ENCODE data around the gene CYB5R4. TPM values are rescaled to one million over a fixed set of nuclear protein-coding genes. Genes with fewer than 3 reads are reported as not detected.
"Not testable (repeated sequence)": the region's sequence is repeated elsewhere in the genome, so short reads cannot be mapped to it uniquely, and the experiment has no call there.

Gene CYB5R4
- total and polyA plus RNA-seq, 10 of the 15 experiments (the other 5 are each of a cell fraction or from before 2014, with no cell fraction given), result 13.4 to 61.1 (median 27.5) TPM

GRCh38 chr6:83893024-83893423 lies 33.5 kb downstream of the CYB5R4 start:
- ChIA-PET SMC1A (ENCODE audit: uncharacterized antibody, unreplicated experiment) (interaction anchor here (0.7 kb wide), 1 partner anchor 9 kb away, joined by 3 read pairs; no protein-coding TSS in a partner anchor), CTCF (no interaction called here), POLR2A (no interaction called here), RAD21 (ENCODE audit: unreplicated experiment) (no interaction called here)
- TF ChIP-seq PBX3 (IDR thresholded peaks at IDR 0.05; ENCODE audit: insufficient replicate concordance, low read depth, low read length) (no peak), CBFB (IDR thresholded peaks at IDR 0.05; ENCODE audit: low read depth) (no peak), GABPA (IDR thresholded peaks at IDR 0.05; ENCODE audit: low read depth) (no peak), FOXK2 (IDR thresholded peaks at IDR 0.05) (no peak), ZNF592 (IDR thresholded peaks at IDR 0.05) (no peak), PKNOX1 (IDR thresholded peaks at IDR 0.05) (no peak), DPF2 (IDR thresholded peaks at IDR 0.05) (no peak), IRF4 (IDR thresholded peaks at IDR 0.05; ENCODE audit: low read depth, low read length) (no peak), SIN3A (IDR thresholded peaks at IDR 0.05; ENCODE audit: low read depth, low read length) (no peak)
- Histone ChIP-seq H3K4me1 (ENCODE audit: control insufficient read depth, insufficient read depth, low read length) (no peaks in the 10 kb centered on the region), H2AFZ (ENCODE audit: control insufficient read depth, low read depth, low read length) (no peak overlapping the region), H3K4me2 (ENCODE audit: control insufficient read depth, insufficient read depth) (no peak overlapping the region), H3K9me3 (replicated peaks; ENCODE audit: control insufficient read depth, insufficient read depth, low read length) (peaks cover 2% of the 10 kb centered on the region; the same call in 1 of the 3 replicates), H4K20me1 (ENCODE audit: control insufficient read depth, insufficient read depth) (no peaks in the 10 kb centered on the region), H3K27ac (ENCODE audit: control insufficient read depth, insufficient read depth) (no peak overlapping the region), H3K36me3 (ENCODE audit: control insufficient read depth in 2 of 2, insufficient read depth in 2 of 2, low read length in 1 of 2) (peaks cover 0 to 6% of the 10 kb centered on the region in 2 experiments; a peak in 1 of 4 replicates), H3K27me3 (replicated peaks in 1 of 2; ENCODE audit: control insufficient read depth in 2 of 2, insufficient read depth in 2 of 2, low read length in 1 of 2) (no peaks in the 10 kb centered on the region), H3K9ac (ENCODE audit: control insufficient read depth, insufficient read depth, low read length) (no peak overlapping the region), H3K79me2 (ENCODE audit: control insufficient read depth, insufficient read depth, low read length) (no peaks in the 10 kb centered on the region), H3K4me3 (no peak overlapping the region)
- ATAC-seq (no peak), FAIRE-seq (no peak), DNase-seq (ENCODE audit: low read depth, low spot score) (no peak)
- in situ Hi-C loops (cut with MboI) (loop anchor here (5.0 kb wide), 1 partner anchor 329 kb away; no protein-coding TSS in a partner anchor), intact Hi-C loops (cut with micrococcal nuclease; ENCODE audit: unreplicated experiment) (no loop called here)
- no TSS peak for BruUV-seq (replicated peaks)
- WGBS (ENCODE audit: insufficient coverage, insufficient replicate concordance, low lambda C conversion rate, missing lambda C conversion rate), result 95% methylated on average over 1 of the region's 1 CpG

- SMC1A ChIA-PET (ENCODE audit: uncharacterized antibody, unreplicated experiment), result not testable (repeated sequence)
These were observed 37.6 kb downstream of the CYB5R4 start for GRCh38 chr6:83897094-83897493.

More at GRCh38 chr6:83897094-83897493, 37.6 kb downstream of the CYB5R4 start:
- H4K20me1 ChIP-seq (ENCODE audit: control insufficient read depth, insufficient read depth); H3K9ac ChIP-seq (ENCODE audit: control insufficient read depth, insufficient read depth, low read length); H2AFZ ChIP-seq (ENCODE audit: control insufficient read depth, low read depth, low read length); RAD21 ChIA-PET (ENCODE audit: unreplicated experiment); BruUV-seq (replicated peaks); H3K27ac ChIP-seq (ENCODE audit: control insufficient read depth, insufficient read depth); H3K4me2 ChIP-seq (ENCODE audit: control insufficient read depth, insufficient read depth); FAIRE-seq; H3K4me3 ChIP-seq; intact Hi-C loops (cut with micrococcal nuclease; ENCODE audit: unreplicated experiment); ATAC-seq; H3K79me2 ChIP-seq (ENCODE audit: control insufficient read depth, insufficient read depth, low read length); H3K9me3 ChIP-seq (replicated peaks; ENCODE audit: control insufficient read depth, insufficient read depth, low read length); H3K27me3 ChIP-seq (replicated peaks in 1 of 2; ENCODE audit: control insufficient read depth in 2 of 2, insufficient read depth in 2 of 2, low read length in 1 of 2); H3K36me3 ChIP-seq (ENCODE audit: control insufficient read depth in 2 of 2, insufficient read depth in 2 of 2, low read length in 1 of 2); H3K4me1 ChIP-seq (ENCODE audit: control insufficient read depth, insufficient read depth, low read length); POLR2A ChIA-PET; DNase-seq (ENCODE audit: low read depth, low spot score); in situ Hi-C loops (cut with MboI): not testable (repeated sequence)
- WGBS (ENCODE audit: insufficient coverage, insufficient replicate concordance, low lambda C conversion rate, missing lambda C conversion rate), result 80% methylated on average over 1 of the region's 2 CpGs
- CTCF ChIA-PET, result interaction anchor here (0.7 kb wide), 1 partner anchor 676 kb away, joined by 4 read pairs; no protein-coding TSS in a partner anchor

Measured in GM12878 (cell line).